ENCODE results near the gene NPAS4. TPM values are rescaled to one million over a fixed set of nuclear protein-coding genes. Genes with fewer than 3 reads are reported as not detected.

NPAS4 gene
- total RNA-seq (2021) (not detected in 2 replicates), Bru-seq, nascent RNA (not detected), BruChase-seq, experiment 1, labeled RNA remaining after a 2-hour chase (not detected), BruChase-seq, experiment 2, labeled RNA remaining after a 6-hour chase (not detected)
- long read RNA-seq = 0 reads

DNA sequence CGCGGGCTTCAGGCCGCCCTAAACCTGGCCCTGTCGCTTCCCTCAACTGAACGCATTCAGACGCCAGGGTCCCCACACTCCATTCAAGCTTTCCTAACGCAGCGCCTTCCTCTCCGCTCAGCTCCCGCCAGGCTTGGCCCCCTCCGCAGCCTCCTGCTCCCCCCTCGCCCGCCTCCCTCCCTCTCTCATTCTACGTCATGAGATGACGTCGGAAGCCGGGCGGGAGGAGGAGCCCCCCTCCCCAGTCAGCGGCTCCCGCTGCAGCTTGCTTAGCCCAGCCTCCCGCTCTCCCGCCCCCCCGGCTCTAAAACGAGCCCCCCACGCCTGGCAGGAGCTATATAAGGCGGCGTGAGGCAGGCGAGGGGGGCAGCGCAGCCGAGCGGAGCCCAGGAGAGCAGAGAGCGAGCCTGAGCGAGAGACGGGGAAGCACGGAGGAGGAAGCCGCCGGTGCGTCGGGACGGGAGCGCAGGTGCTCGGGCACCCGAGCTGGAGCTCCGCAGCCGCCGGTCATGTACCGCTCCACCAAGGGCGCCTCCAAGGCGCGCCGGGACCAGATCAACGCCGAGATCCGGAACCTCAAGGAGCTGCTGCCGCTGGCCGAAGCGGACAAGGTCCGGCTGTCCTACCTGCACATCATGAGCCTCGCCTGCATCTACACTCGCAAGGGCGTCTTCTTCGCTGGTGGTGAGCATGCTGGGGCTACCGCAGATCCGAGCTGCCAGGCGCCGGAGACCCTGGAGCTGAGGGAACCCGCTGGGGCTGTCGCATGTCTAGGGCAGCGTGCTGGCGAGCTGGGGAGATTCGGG lies at the start of gene NPAS4:
Gene NPAS4 (plus strand): TSS at position 365 of the 806 bp plus-strand sequence. CDS start 145 bp downstream, at position 510.
- H3K27me3 ChIP-seq (ENCODE audit: insufficient read depth, low read depth) = peaks cover 51% of the 10 kb centered on the region
- H3F3A ChIP-seq (ENCODE audit: insufficient read depth, low read depth) = peaks cover 8% of the 10 kb centered on the region
- TF ChIP-seq, protein P1, sequence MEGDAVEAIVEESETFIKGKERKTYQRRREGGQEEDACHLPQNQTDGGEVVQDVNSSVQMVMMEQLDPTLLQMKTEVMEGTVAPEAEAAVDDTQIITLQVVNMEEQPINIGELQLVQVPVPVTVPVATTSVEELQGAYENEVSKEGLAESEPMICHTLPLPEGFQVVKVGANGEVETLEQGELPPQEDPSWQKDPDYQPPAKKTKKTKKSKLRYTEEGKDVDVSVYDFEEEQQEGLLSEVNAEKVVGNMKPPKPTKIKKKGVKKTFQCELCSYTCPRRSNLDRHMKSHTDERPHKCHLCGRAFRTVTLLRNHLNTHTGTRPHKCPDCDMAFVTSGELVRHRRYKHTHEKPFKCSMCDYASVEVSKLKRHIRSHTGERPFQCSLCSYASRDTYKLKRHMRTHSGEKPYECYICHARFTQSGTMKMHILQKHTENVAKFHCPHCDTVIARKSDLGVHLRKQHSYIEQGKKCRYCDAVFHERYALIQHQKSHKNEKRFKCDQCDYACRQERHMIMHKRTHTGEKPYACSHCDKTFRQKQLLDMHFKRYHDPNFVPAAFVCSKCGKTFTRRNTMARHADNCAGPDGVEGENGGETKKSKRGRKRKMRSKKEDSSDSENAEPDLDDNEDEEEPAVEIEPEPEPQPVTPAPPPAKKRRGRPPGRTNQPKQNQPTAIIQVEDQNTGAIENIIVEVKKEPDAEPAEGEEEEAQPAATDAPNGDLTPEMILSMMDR (conservative IDR thresholded peaks at IDR 0.05) = no peak
- no peak for TF ChIP-seq EZH2 (IDR thresholded peaks at IDR 0.05; ENCODE audit: low read depth)
- no peaks in the 10 kb centered on the region for H3K79me2 ChIP-seq (ENCODE audit: low read depth)
- DNase-seq = no peak
- H3K9me3 ChIP-seq (ENCODE audit: insufficient read depth, low read depth) = no peaks in the 10 kb centered on the region
- no peak within 1 kb of the TSS for H3K4me2 ChIP-seq
- H3K4me1 ChIP-seq (replicated peaks; ENCODE audit: insufficient read depth) = no peaks in the 10 kb centered on the region
- ChIA-PET CTCF (interaction anchor here (0.6 to 1.1 kb wide), 7 partner anchors 14 to 258 kb away, joined by 3 to 8 read pairs (median 4); partner anchors contain the start of genes MRPL11, PELI3 and RBM14), POLR2A (ENCODE audit: unreplicated experiment) (interaction anchor here (0.6 to 1.1 kb wide), 4 partner anchors 59 to 503 kb away, joined by 3 to 7 read pairs (median 4); partner anchors contain the start of genes DPP3 and YIF1A)
- H3K27ac ChIP-seq = no peak within 1 kb of the TSS
- H2AFZ ChIP-seq = no peak within 1 kb of the TSS
- H3K4me3 ChIP-seq = no peak within 1 kb of the TSS
- intact Hi-C loops (cut with micrococcal nuclease; ENCODE audit: unreplicated experiment) = no loop called here
- no peaks in the 10 kb centered on the region for H3K36me3 ChIP-seq (ENCODE audit: low read depth)
- H4K20me1 ChIP-seq (ENCODE audit: insufficient read depth) = peaks cover 5% of the 10 kb centered on the region
- BruUV-seq (replicated peaks) = no TSS peak
- H3K9me2 ChIP-seq (ENCODE audit: insufficient read depth) = no peaks in the 10 kb centered on the region

DNA sequence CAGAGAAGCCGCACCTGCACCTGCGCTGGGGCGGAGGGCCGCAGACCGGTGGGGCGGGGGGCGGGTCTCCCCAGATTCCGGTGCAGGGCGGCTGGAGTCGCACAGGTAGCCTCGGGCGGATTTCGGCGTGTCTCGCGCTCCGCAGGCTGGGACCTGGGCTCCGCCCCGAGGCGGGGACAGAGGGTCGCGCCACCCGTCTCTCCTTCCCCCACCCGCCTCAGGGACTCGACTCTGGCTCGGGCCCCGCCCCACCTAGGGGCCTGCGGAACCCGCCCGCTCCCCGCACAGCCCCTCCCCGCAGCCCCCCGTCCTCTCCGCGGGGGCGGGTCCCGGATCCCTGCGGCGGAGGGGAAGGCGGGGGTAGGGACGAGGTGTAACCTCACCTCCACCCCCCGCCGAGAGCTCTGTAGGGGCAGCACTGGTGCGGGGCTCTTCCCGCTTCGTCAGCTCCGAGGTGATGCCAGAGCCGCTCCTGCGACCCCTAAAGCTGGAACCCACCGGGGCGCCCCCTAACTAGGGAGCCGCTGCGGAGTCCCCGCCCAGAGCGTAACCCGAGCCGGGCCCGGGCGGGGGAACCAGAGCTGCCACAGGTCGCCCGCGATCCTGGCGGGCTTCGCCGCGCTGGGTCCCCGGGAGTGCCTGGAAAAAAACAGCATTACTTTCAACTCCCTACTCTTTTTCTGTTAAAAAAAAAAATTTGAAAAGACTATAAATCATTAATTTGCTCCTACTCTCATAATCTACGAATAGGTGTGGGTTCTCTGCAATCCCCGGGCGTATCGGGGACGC lies 49.0 kb upstream of the NPAS4 start, which contains the start of gene SLC29A2:
Gene SLC29A2 (minus strand): TSS at position 134 of the 789 bp plus-strand sequence. CDS start 169 bp downstream, outside the sequence.
- peak within 1 kb of the TSS; percentile 80 for H3K4me2 ChIP-seq
- peak within 1 kb of the TSS; percentile 95 for H3K4me3 ChIP-seq
- peaks cover 32% of the 10 kb centered on the region for H4K20me1 ChIP-seq (ENCODE audit: insufficient read depth)
- H3K4me1 ChIP-seq (replicated peaks; ENCODE audit: insufficient read depth) = peaks cover 24% of the 10 kb centered on the region
- H3K9me3 ChIP-seq (ENCODE audit: insufficient read depth, low read depth) = no peaks in the 10 kb centered on the region
- ChIA-PET CTCF (interaction anchor here (1.1 to 1.8 kb wide), 2 partner anchors 14 kb away, joined by 7 to 11 read pairs; no protein-coding TSS in a partner anchor), POLR2A (ENCODE audit: unreplicated experiment) (interaction anchor here (0.5 to 1.0 kb wide), 7 partner anchors 59 to 1008 kb away, joined by 3 to 7 read pairs (median 4); partner anchors contain the start of gene YIF1A)
- H3F3A ChIP-seq (ENCODE audit: insufficient read depth, low read depth) = peaks cover 40% of the 10 kb centered on the region
- DNase-seq = peak; percentile 93 to 100
- H3K27me3 ChIP-seq (ENCODE audit: insufficient read depth, low read depth) = no peaks in the 10 kb centered on the region
- intact Hi-C loops (cut with micrococcal nuclease; ENCODE audit: unreplicated experiment) = loop anchor here (1.0 to 5.0 kb wide), 3 partner anchors 15 to 60 kb away; partner anchors contain the start of gene BRMS1
- H3K27ac ChIP-seq = peak within 1 kb of the TSS; percentile 80
- peaks cover 31% of the 10 kb centered on the region for H3K79me2 ChIP-seq (ENCODE audit: low read depth)
- no peaks in the 10 kb centered on the region for H3K9me2 ChIP-seq (ENCODE audit: insufficient read depth)
- peaks cover 16% of the 10 kb centered on the region for H3K36me3 ChIP-seq (ENCODE audit: low read depth)
- BruUV-seq (replicated peaks) = no TSS peak
- peak within 1 kb of the TSS; percentile 96 for H2AFZ ChIP-seq
- TF ChIP-seq EZH2 (IDR thresholded peaks at IDR 0.05; ENCODE audit: low read depth) = no peak
- TF ChIP-seq, protein P1 (conservative IDR thresholded peaks at IDR 0.05) = no peak

All from PC-9 (cell line).